AG08395 (cell line): Measurements from ENCODE around the gene SCAMP3.

Source experiments
- DNase-seq: peaks from one replicate; pipeline ENCODE4 v3.0.0; 2012; ENCODE audit warnings: mixed read lengths, low spot score

SCAMP3 gene

DNA sequence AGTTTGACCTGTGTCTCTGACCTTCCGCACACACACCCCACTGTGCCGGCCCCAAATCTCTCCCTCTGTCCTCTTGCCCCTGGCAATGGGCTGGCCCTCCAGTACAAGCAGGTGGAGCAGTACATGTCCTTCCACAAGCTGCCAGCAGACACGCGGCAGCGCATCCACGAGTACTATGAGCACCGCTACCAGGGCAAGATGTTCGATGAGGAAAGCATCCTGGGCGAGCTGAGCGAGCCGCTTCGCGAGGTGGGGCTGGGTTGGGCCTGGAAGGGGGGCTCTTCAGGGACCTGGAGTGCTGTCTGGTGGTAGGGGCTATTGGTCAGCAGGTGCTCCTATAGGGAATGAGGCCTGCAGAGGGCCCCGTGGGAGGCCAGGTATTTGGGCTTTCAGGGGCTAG, 22.9 kb upstream of the SCAMP3 start:
- no peak for DNase-seq

DNA sequence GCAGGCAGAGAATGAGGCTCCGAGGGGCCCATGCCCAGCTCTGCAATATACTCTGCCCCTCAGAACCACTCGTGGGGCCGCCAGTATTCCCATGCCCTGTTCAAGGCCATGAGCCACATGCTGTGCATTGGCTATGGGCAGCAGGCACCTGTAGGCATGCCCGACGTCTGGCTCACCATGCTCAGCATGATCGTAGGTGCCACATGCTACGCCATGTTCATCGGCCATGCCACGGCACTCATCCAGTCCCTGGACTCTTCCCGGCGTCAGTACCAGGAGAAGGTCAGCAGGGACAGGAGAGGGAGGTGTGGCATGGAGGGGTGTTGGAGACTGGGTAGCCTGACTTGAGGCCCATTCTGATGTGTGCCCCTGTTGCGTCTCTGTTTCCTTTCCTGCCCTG, 22.3 kb upstream of the SCAMP3 start:
- DNase-seq = no peak

DNA sequence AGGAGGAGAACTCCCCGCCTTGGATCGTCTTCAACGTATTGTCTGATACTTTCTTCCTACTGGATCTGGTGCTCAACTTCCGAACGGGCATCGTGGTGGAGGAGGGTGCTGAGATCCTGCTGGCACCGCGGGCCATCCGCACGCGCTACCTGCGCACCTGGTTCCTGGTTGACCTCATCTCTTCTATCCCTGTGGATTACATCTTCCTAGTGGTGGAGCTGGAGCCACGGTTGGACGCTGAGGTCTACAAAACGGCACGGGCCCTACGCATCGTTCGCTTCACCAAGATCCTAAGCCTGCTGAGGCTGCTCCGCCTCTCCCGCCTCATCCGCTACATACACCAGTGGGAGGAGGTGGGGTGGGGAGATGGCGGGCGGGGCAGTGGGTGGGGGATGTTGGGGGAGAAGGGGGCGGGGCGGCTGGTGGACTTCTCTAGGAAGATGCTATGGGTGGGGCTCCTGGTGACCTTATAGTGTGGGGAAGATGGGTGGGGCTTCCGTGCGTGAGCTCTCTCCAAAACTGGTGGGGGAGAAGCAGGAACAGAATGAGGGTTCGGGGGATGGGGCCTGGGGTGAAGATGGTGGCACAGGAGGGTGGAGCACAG, 20.4 kb upstream of the SCAMP3 start:
- no peak for DNase-seq

DNA sequence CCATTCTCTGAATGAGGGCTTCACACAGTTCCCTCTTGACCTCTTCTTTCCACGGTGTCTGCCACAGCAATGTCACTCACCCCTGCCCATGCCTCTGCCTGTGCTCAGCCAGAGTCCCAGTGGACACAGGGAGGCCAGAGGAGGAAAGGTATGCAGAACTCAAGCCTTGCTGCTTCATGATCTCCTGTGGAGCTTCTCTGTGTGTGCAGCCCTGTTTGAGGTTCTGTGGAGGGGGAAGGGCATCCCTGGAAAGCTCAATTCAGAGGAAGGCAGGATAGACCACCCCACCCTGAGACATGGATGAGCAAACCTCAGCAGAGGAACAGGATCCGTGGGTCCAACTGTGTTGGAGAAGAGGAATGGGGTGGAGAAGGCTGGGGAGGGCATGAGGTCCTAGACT, 17.1 kb upstream of the SCAMP3 start:
- DNase-seq = no peak

DNA sequence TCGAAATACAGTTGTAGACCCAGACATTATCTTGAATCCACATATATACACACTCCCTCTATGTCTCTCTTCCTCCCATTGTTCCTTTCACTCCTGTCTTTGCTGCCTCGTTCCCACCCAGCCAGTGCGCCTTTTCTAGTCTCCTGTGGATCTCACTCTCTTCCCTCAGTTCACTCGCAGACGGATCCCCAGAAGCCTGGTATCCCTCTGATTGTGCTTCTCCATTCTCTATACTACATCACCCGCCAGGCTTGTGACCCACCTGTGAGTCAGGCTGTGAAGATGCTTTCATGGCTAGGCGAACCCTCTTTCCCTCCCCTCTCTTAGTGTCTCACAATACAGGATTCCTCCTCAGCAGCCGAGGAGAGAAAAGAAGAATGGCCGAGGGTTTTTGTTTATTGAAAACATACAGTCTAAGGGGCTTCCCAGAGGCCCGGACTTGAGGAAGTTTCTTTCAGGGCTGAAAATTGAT, 16.6 kb upstream of the SCAMP3 start:
- DNase-seq = no peak

DNA sequence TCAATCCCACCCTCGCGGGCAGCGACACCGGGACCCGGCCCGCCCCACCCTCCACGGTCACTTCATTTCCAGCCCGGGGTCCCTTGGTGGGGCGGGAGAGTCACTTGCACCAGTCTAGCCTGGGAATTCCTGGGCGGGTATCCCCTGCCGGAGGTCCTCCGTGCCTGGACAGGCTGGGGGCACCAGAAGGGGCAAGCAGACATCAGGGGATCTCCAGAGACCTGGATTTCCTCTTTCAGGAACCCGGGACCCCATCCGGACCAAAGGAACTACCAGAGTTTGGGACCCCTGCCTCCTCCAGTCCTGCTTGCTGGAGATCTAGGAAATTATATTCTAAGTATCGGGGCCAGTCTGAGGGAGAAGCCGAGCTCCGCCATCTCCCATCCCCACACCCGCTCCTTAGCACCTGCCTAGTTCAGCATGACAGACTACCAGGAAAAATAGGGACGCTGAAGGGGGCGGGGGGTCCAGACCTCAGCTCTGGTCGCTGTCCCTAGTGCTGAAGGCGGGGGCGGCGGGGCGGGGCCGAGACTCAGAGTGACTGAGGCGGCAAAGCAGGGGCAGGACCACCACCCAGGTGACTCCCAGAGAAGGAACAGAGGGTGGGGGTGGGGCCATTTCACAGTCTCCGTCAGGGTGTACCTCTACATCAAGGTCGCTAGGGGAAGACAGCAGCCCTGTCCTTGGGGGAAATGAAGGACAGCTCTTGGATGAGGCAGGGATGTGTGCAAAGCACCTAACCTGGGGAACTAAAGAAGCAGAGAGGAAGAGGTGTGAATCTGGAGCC, 15.9 kb upstream of the SCAMP3 start:
- DNase-seq = peak; percentile 47

DNA sequence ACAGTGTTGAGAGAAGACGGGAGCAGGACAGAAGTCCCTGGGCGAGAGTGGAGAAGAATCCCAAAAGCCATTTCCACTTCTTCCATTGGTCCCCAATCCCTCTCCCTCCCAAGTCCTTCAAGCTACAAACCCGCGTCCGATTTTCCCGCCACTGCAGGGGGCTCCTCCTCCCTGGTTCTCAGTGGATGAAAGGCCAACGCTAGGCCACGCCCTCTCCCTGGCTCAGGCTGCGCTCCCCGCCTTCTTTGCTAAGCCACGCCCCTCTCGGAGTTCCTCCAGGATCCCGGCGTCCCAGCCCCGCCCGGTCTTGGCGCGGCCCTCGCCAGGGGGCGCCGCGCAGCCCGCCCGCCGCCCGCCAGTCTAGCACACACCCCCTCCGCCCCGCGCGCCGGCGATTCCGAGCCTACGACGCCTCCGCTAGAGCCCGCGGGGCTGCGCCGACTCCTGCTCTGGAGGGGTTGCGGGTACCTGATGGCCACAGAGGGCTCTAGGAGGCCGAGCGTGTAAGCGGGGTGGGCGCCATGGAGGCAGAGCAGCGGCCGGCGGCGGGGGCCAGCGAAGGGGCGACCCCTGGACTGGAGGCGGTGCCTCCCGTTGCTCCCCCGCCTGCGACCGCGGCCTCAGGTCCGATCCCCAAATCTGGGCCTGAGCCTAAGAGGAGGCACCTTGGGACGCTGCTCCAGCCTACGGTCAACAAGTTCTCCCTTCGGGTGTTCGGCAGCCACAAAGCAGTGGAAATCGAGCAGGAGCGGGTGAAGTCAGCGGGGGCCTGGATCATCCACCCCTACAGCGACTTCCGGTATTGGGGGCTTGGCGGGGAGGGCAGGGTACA, 15.1 kb upstream of the SCAMP3 start, which contains the start of gene HCN3:
TSS of gene HCN3 (plus strand) at position 394 of the 832 bp plus-strand sequence. CDS start at position 522, 128 bp downstream.
- DNase-seq = peak; percentile 99

DNA sequence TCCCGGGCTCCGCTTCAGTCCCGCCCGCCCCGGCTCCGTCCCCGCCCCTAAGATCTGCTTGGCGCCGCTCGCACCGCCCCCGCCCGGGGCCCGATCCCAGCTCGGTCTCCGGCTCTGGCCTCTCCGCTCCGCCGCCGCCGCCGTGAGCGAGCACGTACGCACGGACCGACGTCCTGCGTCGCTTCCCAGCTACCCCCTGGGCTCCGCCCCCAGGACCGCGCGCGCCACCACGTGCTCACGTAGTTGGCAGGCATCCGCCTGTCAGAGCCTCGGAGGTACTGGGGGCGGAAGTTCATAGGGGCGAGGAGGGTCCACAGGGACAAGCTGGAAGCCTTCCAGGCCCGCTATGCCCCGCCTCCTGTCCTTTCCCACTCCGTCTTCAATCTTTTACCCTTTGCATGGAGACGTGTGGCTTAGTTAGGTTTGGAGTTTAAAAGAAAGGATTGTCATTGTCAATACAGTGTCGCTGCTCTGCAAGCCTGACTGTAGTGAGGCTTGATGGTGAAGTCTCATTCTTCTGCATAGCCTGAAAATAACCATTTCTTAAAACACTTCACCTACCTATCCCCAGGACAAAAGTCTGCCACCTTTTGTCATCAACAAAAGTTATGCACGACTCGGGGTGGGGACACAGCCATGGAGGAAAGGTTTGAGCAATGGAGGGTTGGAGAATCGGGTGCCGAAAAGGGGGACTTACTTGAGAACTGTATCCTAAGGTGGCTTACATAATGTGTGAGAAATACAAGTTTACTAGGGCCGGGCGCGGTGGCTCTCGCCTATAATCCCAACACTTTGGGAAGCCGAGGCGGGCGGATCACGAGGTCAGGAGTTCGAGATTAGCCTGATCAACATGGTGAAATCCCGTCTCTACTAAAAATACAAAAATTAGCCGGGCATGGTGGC, 11.4 kb upstream of the SCAMP3 start, which contains the start of gene CLK2:
TSS of gene CLK2 (minus strand) at position 162 of the 903 bp plus-strand sequence. CDS start 2,527 bp downstream, outside the sequence.
- peak; percentile 97 for DNase-seq

DNA sequence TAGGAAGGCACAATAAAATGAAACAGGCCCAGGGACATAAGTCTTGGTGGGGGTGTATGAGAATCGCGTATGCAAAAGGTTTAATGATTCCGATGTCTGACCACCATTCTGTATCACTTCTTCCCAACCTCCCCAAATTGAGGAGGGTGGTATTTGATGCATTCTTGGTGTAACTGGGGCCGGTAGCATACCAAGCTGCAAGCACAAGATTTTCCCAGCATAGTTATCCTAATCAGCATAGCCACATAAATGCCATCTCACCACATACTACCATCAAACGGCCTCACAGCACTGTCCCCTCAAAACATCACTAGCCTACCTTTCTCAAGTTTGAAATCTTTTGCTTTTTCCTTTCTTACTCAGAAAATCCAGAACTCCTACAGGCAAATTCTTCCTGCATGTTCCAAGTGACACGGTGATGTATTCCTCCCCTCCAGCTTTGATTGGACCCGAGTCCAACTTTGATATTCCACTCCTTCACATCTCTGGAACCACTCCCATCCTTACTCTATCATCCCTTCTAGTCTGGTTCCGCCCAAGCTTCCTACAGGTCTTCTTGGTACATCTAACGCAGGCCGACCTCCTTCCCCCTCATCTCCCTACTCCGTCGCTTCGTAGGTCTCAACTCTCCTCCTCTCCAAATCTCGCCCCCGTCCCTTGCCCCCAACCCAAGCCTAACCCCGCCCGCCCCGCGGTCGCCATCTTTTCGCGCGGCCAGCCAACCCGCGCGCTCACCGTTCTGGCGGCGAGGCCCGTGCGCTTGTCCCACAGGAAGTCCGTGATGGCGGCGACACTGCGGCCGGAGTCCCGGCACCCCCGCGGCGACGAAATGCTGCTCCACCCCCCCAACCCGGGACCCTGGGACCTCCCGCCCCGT, 10.5 kb upstream of the SCAMP3 start:
- DNase-seq = peak; percentile 64

DNA sequence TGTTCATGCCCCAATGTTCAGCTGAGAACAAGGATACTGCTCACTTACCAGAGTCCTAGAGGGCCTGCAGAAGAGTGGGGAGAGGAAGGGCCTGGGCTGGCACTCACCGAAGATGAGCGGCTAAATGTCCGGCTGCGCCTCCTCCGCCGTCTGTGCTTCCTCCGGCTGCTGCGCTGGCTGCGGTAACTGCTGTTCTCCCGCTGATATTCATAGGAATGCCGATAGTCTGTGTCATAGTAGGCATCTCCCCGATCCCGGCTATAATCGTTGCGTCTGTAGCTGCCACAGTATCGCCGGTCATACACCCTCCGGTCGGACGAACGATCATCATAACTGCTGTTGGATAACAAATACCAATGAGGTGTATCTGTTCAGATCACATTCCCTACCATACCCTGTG, 7.2 kb upstream of the SCAMP3 start:
- DNase-seq = no peak

DNA sequence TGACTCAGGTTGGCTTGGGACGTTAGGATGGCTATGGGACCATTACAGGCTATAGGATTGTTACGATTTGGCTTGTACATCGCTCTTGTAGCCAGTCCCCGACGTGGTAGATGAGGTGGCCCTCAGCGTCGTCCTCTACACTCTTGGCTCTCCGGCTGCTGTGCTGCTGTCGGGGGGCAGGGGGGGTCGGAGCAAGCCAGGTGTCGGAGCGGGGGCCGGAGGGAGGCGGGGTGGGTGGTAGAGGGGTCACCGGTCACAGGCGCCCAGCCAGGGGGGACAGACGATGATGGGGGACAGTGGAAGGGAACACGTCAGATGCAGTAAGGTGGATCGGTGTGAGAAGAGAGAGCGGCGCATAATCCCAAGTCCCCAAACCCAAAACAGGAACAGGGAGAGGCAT, 6.5 kb upstream of the SCAMP3 start:
- DNase-seq = no peak

DNA sequence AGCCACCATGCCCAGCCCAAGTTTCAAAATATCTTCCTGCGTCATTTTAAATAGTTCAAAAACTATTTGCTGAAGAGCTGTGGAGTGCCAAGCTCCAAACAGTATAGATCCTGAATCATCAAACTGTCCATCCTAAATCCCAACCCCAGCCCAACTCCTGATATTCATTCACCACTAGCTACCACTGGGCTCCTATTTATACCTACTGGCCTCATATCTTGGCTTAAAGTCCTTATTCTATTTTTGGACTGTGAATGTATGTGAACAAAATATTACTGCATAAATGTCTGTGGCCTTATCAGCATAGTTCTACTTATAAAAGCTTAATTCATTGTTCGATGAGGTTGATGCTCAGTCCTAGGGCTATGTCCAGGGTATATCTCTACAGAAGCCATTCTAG, 5.2 kb upstream of the SCAMP3 start:
- no peak for DNase-seq

DNA sequence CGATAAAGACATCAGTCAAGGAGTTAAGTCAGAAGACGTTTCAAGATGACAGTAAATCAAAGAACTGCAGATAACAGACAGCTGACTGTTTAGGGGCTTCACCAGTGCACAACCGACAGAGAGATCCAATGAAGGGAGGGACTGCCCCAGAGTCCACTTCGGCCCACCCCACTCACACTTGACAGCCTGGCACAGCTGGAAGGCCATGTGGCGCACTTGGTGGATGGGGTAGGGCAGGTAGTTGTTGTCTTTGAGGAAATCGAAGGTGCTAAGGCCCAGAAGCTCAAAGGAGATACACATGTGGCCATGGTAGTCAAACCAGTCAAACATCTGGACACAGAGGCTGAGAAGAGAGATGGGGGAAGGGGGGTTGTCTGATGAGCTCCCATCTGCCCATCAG, 4.4 kb upstream of the SCAMP3 start:
- no peak for DNase-seq

DNA sequence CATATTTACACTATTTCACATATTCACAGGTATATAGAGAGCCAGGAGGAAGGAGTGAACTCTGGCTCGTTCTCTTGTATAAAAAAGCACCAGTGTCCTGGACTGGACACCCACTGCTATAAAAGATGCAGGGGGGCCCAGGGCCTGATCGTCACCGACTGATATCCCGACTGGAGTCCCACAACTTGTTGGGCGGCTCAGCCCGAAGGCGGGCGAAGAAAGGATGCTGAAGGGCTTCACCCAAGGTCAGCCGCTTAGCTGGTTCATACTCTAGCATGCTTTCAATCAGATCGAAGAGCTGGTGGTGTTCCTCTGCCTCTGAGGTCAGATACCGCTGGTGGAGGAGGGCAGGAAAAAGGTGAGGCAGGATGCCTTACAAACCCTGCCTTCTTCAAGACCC, 907 bp upstream of the SCAMP3 start:
- no peak for DNase-seq

DNA sequence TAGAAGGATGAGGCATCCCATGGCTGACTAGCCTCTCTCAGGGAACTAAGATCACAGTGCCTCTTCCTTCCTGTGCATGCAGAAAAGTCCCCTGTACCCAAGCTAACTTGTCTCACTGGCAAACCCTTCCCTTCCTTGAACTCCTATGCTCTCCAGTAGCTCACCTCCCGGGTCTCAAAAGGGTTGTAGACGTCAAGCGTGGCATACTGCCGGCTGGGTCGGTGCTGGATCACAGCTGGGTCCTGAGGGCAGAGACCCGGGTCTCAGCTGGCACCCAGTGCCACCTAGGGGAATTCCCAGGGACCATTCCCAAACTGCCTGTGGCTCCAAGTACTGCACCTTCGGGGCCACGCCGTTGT, 688 bp downstream of the SCAMP3 start:
- DNase-seq = peak; percentile 25

DNA sequence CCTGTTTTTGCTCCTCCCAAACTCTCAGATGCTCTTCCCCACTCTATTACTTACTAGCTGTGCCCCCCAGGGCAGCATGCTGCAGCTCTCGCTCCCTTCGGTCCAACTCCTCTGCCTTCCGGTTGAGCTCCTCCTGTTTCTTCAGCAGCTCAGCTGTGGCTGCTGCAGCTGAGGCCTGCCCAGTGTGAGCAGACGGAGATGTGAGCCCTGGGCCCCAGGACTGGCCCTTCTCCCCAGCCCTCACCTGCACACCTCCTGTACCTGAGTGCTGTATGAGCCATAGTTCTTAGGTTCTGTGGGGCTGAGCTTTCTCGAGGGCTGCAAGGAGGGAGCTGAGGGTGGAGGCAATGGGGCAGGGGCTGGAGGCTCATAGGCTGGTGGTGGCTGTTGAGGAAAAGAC, 1.9 kb downstream of the SCAMP3 start:
- DNase-seq = no peak

DNA sequence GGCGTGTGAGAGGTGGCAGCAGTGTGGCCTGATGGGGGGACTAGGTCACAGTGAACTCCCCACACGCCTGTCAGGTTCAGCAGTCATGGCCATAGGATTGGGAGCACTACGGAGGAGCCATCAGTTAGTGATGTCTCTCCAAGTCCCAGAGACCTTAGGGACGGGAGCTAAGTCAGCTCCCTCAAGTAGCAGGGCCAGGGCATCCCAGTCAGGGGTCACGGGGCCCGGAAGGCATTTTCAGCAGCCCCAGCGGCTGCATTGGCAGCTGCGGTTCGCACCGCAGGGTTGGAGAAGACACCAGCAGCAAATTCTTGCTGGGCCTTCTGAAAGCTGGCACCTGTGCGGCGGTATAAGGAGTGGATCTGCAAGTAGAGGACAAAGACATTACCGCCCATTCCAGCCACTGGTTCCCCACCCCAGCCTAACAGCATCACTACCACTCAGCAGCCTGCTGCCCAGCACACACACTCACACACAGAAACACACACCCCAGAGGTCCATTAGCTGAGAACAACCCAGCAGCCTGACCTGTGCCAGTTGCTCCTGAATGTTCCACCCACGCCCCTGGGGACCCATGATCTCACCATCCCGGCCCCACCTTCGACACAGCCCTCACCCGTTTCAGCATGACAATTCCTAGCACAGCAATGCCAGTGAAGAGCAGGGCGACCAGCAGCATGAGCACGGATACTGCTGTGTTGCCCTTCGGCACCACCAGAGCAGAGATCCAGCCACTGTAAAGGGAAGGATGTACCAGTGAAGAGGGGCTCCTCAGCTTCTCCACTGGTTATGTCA, 5.9 kb downstream of the SCAMP3 start:
- no peak for DNase-seq

DNA sequence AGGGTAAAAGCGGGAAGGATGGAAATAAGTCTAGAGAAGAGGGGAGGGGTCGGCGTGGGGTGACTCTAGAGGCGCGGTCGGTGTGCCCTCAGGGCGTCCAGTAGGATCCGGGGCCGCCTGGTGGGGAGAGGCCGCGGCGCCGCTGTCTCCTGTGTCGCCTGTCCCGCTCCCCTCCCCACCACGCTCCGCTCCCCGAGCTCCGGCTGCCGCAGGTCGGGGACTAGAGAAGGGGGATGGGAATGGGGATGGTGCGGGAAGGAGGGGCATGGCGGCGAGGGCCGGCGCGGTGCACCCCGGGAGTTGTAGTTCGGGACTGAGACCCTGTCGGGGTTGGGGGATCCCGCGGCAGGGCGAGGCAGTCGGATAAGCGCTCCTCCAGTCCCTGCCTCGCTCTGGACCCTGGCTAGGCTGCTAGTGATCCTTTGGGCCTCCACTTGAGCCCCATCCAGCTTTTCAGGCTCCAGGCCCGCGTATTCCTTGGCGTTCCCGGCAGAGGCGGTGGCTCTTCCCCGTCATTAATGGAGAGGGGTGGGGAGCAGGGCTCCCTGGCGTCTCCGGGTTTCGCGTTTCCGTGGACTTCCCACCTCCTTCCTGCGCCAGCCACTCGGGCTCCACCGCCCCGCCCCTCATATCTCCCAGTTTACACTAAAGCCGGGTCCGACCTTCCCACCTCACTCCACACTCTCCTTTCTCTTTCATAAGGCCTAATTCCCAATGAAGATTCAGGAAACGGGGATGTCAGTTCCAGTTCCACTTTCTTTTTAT, 6.7 kb downstream of the SCAMP3 start, which contains the start of gene ENTREP3:
TSS of gene ENTREP3 (minus strand) at position 241 of the 765 bp plus-strand sequence. CDS start 606 bp downstream, outside the sequence.
- DNase-seq = peak; percentile 89

DNA sequence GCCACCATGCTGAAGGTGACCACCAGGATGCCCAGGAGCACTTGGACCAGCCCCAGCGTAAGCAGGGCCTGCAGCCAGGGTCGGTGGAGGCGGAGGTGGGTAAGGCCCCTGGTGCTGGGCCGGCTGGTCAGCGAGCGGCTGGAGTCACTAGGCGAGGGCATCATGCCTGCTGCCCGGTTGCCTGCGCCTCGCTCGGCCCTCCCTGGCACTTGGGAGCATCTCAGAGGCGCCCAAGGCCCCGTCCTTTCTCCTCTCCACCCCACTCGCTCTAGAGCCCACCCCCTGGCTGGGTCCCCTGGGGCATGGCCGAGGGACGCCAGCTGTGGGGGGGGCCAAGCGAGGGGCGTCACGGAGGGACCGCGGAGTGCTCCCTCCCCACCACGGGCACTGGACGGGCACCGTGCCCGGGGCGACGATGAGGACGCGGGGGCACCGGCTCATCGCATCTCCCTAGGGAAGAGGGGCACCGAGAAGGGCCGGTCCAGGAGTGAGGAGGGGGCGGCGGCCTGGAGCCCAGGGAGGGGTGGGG, 7.4 kb downstream of the SCAMP3 start:
- peak; percentile 28 for DNase-seq
